Measurements from ENCODE around the gene KRT8. TPM values are rescaled to one million over a fixed set of nuclear protein-coding genes. Genes with fewer than 3 reads are reported as not detected.

KRT8 gene
- total RNA-seq, 1 experiment from 2014 or later, result 3,725 TPM

GRCh38 chr12:52952076-52952801 lies 47.4 kb upstream of the KRT8 start:
- CTCF ChIA-PET, result interaction anchor here (0.5 to 2.0 kb wide), 2 partner anchors 17 to 47 kb away, joined by 3 to 7 read pairs; partner anchors contain the start of gene KRT8
- H3K4me3 Mint-ChIP-seq (ENCODE audit: unreplicated experiment), result peak overlapping the region; percentile 89
- intact Hi-C loops (cut with micrococcal nuclease; ENCODE audit: unreplicated experiment), result no loop called here

GRCh38 chr12:52951640-52952039 lies 46.8 kb upstream of the KRT8 start:
- DNase-seq, result no peak
- Mint-ChIP-seq H3K4me1 (ENCODE audit: low read depth, unreplicated experiment) (peaks cover 15% of the 10 kb centered on the region), H3K27me3 (ENCODE audit: insufficient read depth, unreplicated experiment) (no peaks in the 10 kb centered on the region), H3K36me3 (ENCODE audit: insufficient read depth, unreplicated experiment) (peaks cover 79% of the 10 kb centered on the region), H3K4me3 (ENCODE audit: unreplicated experiment) (peak overlapping the region; percentile 89), H3K9me3 (ENCODE audit: unreplicated experiment) (no peaks in the 10 kb centered on the region), H3K27ac (ENCODE audit: unreplicated experiment) (peak overlapping the region; percentile 99)
- Histone ChIP-seq H3K36me3 (ENCODE audit: control insufficient read depth, insufficient read depth, low read length) (peaks cover 17% of the 10 kb centered on the region), H3K4me3 (ENCODE audit: low read depth, low read length) (peak overlapping the region; percentile 72), H3K9me3 (no peaks in the 10 kb centered on the region), H3K4me1 (peaks cover 42% of the 10 kb centered on the region), H3K27me3 (replicated peaks; ENCODE audit: control insufficient read depth, insufficient read depth, low read length) (no peaks in the 10 kb centered on the region)
- ChIA-PET POLR2A (interaction anchor here (1.3 to 12.2 kb wide), 5 partner anchors 18 to 54 kb away, joined by 5 to 457 read pairs (median 9); partner anchors contain the start of gene KRT8), CTCF (interaction anchor here (0.5 to 2.0 kb wide), 2 partner anchors 21 to 47 kb away, joined by 6 to 7 read pairs; partner anchors contain the start of gene KRT8)
- intact Hi-C loops (cut with micrococcal nuclease; ENCODE audit: unreplicated experiment), result no loop called here
- BruUV-seq (replicated peaks), result no TSS peak
- TF ChIP-seq CTCF (IDR thresholded peaks at IDR 0.05; ENCODE audit: insufficient read depth in 1 of 2, low read depth in 1 of 2, low read length in 1 of 2, severe bottlenecking in 1 of 2, unreplicated experiment in 1 of 2), result no peak

More at GRCh38 chr12:52952076-52952801, 47.4 kb upstream of the KRT8 start:
- H3K36me3 Mint-ChIP-seq (ENCODE audit: insufficient read depth, unreplicated experiment), result peaks cover 79% of the 10 kb centered on the region
- Histone ChIP-seq H3K4me3 (ENCODE audit: low read depth, low read length) (peak overlapping the region; percentile 72; the same call in 1 of the 2 replicates), H3K9me3 (no peaks in the 10 kb centered on the region), H3K27me3 (replicated peaks; ENCODE audit: control insufficient read depth, insufficient read depth, low read length) (no peaks in the 10 kb centered on the region), H3K4me1 (peaks cover 36% of the 10 kb centered on the region), H3K36me3 (ENCODE audit: control insufficient read depth, insufficient read depth, low read length) (peaks cover 17% of the 10 kb centered on the region)
- peaks cover 15% of the 10 kb centered on the region for H3K4me1 Mint-ChIP-seq (ENCODE audit: low read depth, unreplicated experiment)
- POLR2A ChIA-PET, result interaction anchor here (0.7 to 12.2 kb wide), 6 partner anchors 17 to 67 kb away, joined by 3 to 457 read pairs (median 7); partner anchors contain the start of gene KRT8
- BruUV-seq (replicated peaks), result no TSS peak
- no peaks in the 10 kb centered on the region for H3K9me3 Mint-ChIP-seq (ENCODE audit: unreplicated experiment)
- TF ChIP-seq CTCF (IDR thresholded peaks at IDR 0.05; ENCODE audit: insufficient read depth in 1 of 2, low read depth in 1 of 2, low read length in 1 of 2, severe bottlenecking in 1 of 2, unreplicated experiment in 1 of 2), result no peak
- DNase-seq, result no peak
- H3K27ac Mint-ChIP-seq (ENCODE audit: unreplicated experiment), result peak overlapping the region; percentile 99
- no peaks in the 10 kb centered on the region for H3K27me3 Mint-ChIP-seq (ENCODE audit: insufficient read depth, unreplicated experiment)

GRCh38 chr12:52951126-52951525 lies 46.2 kb upstream of the KRT8 start:
- CTCF ChIA-PET, result interaction anchor here (0.5 to 2.0 kb wide), 2 partner anchors 22 to 46 kb away, joined by 6 to 7 read pairs; partner anchors contain the start of gene KRT8
- H3K27me3 Mint-ChIP-seq (ENCODE audit: insufficient read depth, unreplicated experiment), result no peaks in the 10 kb centered on the region
- POLR2A ChIA-PET, result interaction anchor here (1.3 to 12.2 kb wide), 5 partner anchors 18 to 53 kb away, joined by 5 to 457 read pairs (median 9); partner anchors contain the start of gene KRT8
- peaks cover 15% of the 10 kb centered on the region for H3K4me1 Mint-ChIP-seq (ENCODE audit: low read depth, unreplicated experiment)
- H3K36me3 Mint-ChIP-seq (ENCODE audit: insufficient read depth, unreplicated experiment), result peaks cover 79% of the 10 kb centered on the region
- intact Hi-C loops (cut with micrococcal nuclease; ENCODE audit: unreplicated experiment), result no loop called here
- Histone ChIP-seq H3K4me1 (peaks cover 46% of the 10 kb centered on the region), H3K27me3 (replicated peaks; ENCODE audit: control insufficient read depth, insufficient read depth, low read length) (no peaks in the 10 kb centered on the region), H3K9me3 (no peaks in the 10 kb centered on the region), H3K36me3 (ENCODE audit: control insufficient read depth, insufficient read depth, low read length) (peaks cover 17% of the 10 kb centered on the region), H3K4me3 (ENCODE audit: low read depth, low read length) (peak overlapping the region; percentile 72)
- BruUV-seq (replicated peaks), result no TSS peak
- no peak for DNase-seq
- peak overlapping the region; percentile 89 for H3K4me3 Mint-ChIP-seq (ENCODE audit: unreplicated experiment)
- TF ChIP-seq CTCF (IDR thresholded peaks at IDR 0.05; ENCODE audit: insufficient read depth in 1 of 2, low read depth in 1 of 2, low read length in 1 of 2, severe bottlenecking in 1 of 2, unreplicated experiment in 1 of 2), result no peak
- H3K27ac Mint-ChIP-seq (ENCODE audit: unreplicated experiment), result peak overlapping the region; percentile 99
- H3K9me3 Mint-ChIP-seq (ENCODE audit: unreplicated experiment), result no peaks in the 10 kb centered on the region
